ENCODE data around the gene CDKL5.

DNA sequence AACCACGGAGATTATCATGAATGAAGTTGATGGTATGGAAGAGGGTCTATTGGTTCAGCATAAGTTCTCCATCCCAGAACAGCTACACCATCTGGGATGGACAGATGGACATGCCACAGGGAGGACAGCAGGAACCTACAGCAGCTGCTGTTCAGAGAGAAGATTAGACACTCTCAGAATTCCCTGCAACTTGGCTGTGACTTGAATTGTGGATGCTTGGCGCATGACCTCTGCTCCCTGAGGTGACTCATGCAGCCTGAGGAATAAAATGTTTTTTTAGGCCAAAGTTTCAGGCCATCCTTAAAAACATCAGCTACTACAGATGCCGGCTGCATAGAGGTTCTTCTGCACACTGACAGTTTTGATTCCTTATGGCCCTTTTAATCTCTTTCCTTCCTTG, 149.2 kb downstream of the CDKL5 start:
- TF ChIP-seq, protein P1, sequence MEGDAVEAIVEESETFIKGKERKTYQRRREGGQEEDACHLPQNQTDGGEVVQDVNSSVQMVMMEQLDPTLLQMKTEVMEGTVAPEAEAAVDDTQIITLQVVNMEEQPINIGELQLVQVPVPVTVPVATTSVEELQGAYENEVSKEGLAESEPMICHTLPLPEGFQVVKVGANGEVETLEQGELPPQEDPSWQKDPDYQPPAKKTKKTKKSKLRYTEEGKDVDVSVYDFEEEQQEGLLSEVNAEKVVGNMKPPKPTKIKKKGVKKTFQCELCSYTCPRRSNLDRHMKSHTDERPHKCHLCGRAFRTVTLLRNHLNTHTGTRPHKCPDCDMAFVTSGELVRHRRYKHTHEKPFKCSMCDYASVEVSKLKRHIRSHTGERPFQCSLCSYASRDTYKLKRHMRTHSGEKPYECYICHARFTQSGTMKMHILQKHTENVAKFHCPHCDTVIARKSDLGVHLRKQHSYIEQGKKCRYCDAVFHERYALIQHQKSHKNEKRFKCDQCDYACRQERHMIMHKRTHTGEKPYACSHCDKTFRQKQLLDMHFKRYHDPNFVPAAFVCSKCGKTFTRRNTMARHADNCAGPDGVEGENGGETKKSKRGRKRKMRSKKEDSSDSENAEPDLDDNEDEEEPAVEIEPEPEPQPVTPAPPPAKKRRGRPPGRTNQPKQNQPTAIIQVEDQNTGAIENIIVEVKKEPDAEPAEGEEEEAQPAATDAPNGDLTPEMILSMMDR (IDR thresholded peaks at IDR 0.05), result no peak
- TF ChIP-seq POLR2AphosphoS5 (IDR thresholded peaks at IDR 0.05), result no peak
- TF ChIP-seq POLR2A (IDR thresholded peaks at IDR 0.05), result no peak
